ENCODE measurements around the gene CYP27A1. TPM values are rescaled to one million over a fixed set of nuclear protein-coding genes. Genes with fewer than 3 reads are reported as not detected.

CYP27A1 gene
- total RNA-seq, 2 experiments from 2014 or later = not detected

DNA sequence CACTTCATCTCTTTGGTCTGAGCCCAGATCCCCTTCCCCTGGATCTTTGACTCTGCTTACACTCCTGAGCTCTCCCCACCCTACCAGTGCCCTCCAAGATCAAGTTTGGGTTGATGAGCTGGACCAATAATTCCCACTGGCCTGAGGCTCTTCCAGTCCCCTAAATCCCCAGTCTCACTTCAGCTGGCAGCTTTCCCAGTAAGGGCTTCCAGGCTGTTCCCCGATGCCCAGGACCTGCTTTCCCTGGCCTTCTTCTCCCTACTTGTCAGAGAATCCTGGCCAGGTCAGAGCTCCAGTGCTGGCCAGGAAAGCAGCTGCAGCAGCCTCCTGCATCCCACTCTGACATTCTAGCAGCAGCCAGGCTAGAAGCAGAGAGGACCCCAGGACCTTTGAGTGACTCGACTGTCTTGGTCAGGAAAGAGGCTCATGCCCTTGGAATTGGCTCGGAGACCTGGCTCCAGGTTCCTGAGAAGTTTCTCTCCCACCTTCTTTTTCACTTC lies 81.1 kb downstream of the CYP27A1 start:
- peaks cover 10% of the 10 kb centered on the region for H3K4me1 Mint-ChIP-seq
- no peak for DNase-seq
- H3K9me3 Mint-ChIP-seq (ENCODE audit: low read depth) = no peaks in the 10 kb centered on the region
- H3K27ac Mint-ChIP-seq = no peak overlapping the region
- CTCF ChIA-PET = interaction anchor here (1.0 to 2.6 kb wide), 2 partner anchors 13 to 35 kb away, joined by 3 to 9 read pairs; no protein-coding TSS in a partner anchor
- no peak overlapping the region for H3K4me3 Mint-ChIP-seq
- H3K27me3 Mint-ChIP-seq = peaks cover 70% of the 10 kb centered on the region
- ATAC-seq = no peak
- H3K36me3 Mint-ChIP-seq = no peaks in the 10 kb centered on the region

Small RNA genes within 50 kb of the gene (microRNA-seq; reads per million reads assigned to microRNA genes)
- not detected for gene MIR9500

Other genes with a start within 250 kb of the CYP27A1 start
- gene USP37, start 213.8 kb upstream of the CYP27A1 start, total RNA-seq = 10 to 100 TPM; 33.7 to 37.6 TPM
- gene CNOT9, start 213.3 kb upstream of the CYP27A1 start, total RNA-seq = 100 to 1,000 TPM in 1 of 2 experiments, 10 to 100 TPM in 1; 82.5 to 111 TPM
- under 1 TPM; 0.30 to 0.53 TPM for gene PLCD4, start 174.2 kb upstream of the CYP27A1 start, total RNA-seq
- gene ZNF142, start 122.5 kb upstream of the CYP27A1 start, total RNA-seq = 10 to 100 TPM; 54.2 to 55.4 TPM
- 10 to 100 TPM; 55.2 to 67.6 TPM for gene BCS1L, start 122.5 kb upstream of the CYP27A1 start, total RNA-seq
- gene RNF25, start 110.1 kb upstream of the CYP27A1 start, total RNA-seq = 10 to 100 TPM; 22.0 to 25.7 TPM
- gene STK36, start 110.1 kb upstream of the CYP27A1 start, total RNA-seq = 10 to 100 TPM; 16.8 to 22.4 TPM
- gene TTLL4, start 71.3 kb upstream of the CYP27A1 start, total RNA-seq = 10 to 100 TPM; 39.6 to 40.4 TPM
- not detected for gene PRKAG3, start 49.7 kb downstream of the CYP27A1 start, total RNA-seq
- not detected for gene WNT6, start 77.7 kb downstream of the CYP27A1 start, total RNA-seq
- under 1 TPM; 0.23 to 0.35 TPM for gene WNT10A, start 98.7 kb downstream of the CYP27A1 start, total RNA-seq
- gene CDK5R2, start 177.5 kb downstream of the CYP27A1 start, total RNA-seq = not detected
- not detected for gene FEV, start 203.0 kb downstream of the CYP27A1 start, total RNA-seq
- not detected for gene CRYBA2, start 211.3 kb downstream of the CYP27A1 start, total RNA-seq

Data from activated CD8-positive, alpha-beta memory T cell treated with anti-CD3 and anti-CD28 coated beads, Interleukin-2, amount 10 ng/mL, durations not matched to agents 7 days and 5 days (primary cell).